Astrocyte of the cerebellum (primary cell): Measurements from ENCODE around the gene RAB20.

ENCODE experiments used
- DNase-seq: peaks from one replicate; pipeline ENCODE4 v3.0.0-alpha.2; 2011; ENCODE audit warnings: low read depth
- H3K4me3 ChIP-seq: 2 replicates; pipeline ENCODE4 v1.5.1; 2011; ENCODE audit warnings: mild to moderate bottlenecking, low read depth, low read length, moderate library complexity
- in situ Hi-C: cut with HindIII; loops from 2 replicates; pipeline ENCODE4 v1.10.0; 2017; ENCODE audit warnings: low sequenced_read_pairs
- TF ChIP-seq, protein P1 (sequence below): IDR thresholded peaks from 2 replicates; pipeline ENCODE4 v1.5.1; 2012; ENCODE audit warnings: low read length, low read depth, moderate library complexity, mild to moderate bottlenecking; ENCODE audit errors: missing control alignments

The RAB20 gene

DNA sequence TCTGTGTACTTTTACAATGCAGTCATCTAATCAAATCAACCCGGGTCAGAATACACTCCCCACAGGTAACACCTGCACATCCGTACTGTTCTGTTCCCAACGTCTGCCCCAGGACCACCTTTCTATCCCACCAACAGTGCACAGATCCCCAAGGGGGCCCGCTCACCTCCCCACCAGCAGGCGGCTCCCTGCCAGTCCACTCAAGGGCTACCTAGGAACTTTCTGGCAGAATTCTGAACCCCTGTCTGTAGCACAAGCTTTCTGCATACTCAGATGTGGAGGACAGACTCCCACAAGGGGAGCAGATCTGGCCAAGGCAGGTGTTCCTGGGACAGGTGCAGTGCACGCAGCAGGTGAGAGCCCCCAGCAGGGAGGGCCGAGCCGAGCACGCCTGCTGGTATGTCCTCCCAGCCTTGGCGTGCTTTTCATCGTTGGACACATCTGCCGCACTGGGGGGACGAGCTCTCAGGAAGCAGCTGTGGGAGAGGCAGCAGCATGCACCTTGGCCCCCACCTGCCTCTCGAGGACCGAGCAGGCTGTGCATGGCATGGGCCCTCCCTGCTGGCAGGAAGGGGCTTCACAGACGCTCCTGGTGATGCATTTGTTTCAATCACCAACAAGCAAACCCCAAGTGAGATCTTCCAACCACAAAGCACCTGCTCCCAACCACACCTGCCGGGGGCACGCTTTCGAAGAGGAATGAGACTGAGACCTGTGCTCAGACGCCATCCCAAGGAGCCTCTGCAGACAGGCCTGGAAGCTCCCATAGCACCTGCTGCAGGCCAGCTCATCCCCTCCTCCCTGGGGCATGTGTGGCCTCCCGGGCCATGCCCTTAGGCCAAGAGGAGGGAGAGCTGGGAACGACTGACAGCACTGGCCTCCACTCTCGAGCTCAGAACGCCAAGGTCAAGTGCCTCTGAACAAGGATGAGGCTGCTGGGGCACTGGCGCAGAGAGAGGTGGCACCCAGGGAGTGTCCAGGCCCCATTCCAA is 35.9 kb downstream of the RAB20 start:
- in situ Hi-C loops, result no loop called here
- no peak overlapping the region for H3K4me3 ChIP-seq
- no peak for DNase-seq
- TF ChIP-seq, protein P1, sequence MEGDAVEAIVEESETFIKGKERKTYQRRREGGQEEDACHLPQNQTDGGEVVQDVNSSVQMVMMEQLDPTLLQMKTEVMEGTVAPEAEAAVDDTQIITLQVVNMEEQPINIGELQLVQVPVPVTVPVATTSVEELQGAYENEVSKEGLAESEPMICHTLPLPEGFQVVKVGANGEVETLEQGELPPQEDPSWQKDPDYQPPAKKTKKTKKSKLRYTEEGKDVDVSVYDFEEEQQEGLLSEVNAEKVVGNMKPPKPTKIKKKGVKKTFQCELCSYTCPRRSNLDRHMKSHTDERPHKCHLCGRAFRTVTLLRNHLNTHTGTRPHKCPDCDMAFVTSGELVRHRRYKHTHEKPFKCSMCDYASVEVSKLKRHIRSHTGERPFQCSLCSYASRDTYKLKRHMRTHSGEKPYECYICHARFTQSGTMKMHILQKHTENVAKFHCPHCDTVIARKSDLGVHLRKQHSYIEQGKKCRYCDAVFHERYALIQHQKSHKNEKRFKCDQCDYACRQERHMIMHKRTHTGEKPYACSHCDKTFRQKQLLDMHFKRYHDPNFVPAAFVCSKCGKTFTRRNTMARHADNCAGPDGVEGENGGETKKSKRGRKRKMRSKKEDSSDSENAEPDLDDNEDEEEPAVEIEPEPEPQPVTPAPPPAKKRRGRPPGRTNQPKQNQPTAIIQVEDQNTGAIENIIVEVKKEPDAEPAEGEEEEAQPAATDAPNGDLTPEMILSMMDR, result no peak

DNA sequence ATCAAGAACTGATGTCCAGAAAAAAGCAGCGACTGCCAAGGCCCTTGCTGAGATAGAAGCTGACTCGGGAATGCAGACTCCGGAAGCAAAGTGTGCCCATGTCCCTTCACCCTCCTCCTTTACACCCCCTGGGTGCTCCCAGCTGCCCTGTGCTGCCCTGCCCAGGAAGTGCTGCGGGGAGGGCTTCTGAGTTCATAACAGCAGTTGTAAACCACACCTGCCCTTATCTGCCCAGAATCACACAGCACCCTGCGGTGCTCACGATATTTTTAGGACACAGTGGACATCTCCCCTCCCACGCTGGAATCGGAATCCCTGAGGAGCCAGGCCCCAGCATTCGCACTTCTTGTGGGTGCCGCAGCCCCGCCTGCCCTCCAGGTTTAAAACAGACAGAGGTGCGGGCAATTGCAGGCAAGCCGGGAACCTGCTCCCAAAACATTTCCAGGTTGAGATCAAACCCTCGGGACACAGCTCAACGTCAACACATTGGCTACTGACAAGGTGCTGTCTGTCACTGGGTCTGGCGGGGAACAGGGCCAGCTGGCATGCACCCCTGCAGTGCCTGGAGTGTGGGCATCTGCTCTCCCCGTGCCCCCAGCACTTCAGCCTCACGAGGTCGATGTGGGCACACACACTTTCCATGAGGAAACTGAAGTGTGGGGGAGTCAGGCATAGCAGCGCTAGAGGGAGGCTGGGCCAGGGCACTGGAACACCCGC is 36.8 kb downstream of the RAB20 start:
- TF ChIP-seq, protein P1, result no peak
- in situ Hi-C loops, result no loop called here
- DNase-seq, result no peak
- H3K4me3 ChIP-seq, result no peak overlapping the region

DNA sequence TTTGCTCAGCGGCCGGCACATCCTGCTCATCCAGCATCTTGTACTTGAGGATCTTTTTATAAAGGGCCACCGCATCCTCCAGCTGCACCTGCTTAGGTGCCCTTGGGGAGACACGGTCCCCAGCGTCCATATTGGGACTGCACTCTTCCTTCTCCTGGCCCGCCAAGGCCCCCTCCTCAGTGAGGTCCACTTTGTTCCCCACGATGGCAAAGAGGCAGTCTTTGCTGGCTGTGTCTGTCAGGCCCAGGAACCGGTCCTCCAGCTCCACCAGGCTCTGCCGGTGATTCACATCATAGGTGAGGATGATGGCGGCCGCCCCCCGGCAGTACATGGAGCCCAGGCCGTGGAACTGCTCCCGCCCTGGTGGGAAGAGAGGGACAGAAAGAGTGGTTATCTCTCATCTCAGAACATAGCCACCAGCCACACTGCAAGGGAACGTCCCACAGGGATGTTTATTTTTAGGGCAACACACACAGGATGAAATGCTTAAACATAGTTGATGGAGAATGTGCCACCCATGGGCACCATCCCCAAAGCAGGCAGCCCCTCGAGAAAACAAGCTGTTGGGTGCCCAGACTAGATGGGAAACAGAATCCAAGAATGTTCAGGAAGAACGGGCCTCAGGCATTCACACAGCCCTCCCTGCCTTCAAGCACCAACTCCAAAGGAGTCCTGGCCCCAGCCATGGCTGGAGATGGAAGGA is 37.5 kb downstream of the RAB20 start:
- DNase-seq, result no peak
- TF ChIP-seq, protein P1, result no peak
- no peak overlapping the region for H3K4me3 ChIP-seq
- in situ Hi-C loops, result no loop called here

DNA sequence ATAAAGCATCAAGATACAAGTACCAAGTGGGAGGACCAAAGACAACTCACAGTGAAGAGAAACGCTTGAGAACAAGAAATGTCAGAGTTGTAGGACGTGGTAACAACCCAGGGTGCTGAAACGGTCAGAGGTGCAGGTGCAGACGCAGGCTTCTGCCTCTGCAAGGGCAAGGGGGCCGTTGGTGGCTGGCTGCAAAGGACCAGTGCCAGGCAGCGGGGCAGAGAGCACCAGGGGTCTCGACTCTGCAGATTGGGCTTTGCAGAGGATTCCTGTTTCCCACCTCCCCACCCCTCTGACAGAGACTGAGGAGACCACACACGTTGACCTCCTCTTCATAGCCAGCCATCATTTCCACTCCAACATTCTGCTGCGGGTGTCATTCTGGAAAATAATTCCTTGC is 38.3 kb downstream of the RAB20 start:
- TF ChIP-seq, protein P1, result no peak
- in situ Hi-C loops, result no loop called here
- DNase-seq, result no peak
- no peak overlapping the region for H3K4me3 ChIP-seq

DNA sequence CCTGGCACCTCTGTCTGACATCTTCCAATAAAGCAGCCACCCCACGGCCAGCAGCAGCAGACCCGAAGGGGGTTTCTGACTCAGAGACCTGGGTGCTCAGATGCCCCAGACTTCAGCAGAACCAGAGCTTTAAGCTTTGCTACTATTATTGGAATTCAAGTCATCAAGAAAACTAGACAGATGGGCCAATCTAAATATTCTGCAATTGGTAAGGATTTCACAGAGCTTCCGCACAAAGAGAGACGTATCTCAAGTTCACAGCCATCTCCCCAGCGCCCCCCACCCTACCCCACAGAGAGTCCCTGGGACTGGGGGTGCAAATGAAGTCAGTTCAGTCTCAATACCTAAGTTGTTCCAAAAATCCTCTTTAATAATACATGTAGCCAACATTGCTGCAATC is 38.8 kb downstream of the RAB20 start:
- DNase-seq, result no peak
- H3K4me3 ChIP-seq, result no peak overlapping the region
- TF ChIP-seq, protein P1, result no peak
- in situ Hi-C loops, result no loop called here

DNA sequence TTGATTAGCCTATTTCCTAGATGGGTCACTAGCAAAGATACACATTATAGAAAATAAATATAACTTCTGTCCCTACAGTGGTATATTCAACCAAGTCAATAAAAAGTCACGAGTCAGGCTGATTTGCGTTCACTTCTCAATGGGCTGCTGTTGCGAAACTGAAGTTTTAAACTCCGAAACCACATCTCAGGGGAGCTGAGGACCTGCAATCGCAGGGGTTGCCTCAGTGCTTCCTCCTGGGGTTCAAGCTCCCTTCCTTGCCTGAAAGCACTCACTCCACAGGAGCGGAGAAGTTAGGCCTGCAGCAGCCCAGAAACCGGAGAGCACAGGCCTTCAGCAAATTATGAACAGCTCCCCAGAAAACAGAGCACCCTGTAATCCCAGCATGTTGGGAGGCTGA is 39.6 kb downstream of the RAB20 start:
- no peak for DNase-seq
- TF ChIP-seq, protein P1, result no peak
- in situ Hi-C loops, result no loop called here
- H3K4me3 ChIP-seq, result no peak overlapping the region
